Epithelial cell of esophagus (primary cell): ENCODE results near the gene EGR4.

Experiments
- DNase-seq: peaks from one replicate; pipeline ENCODE4 v3.0.0; 2010; ENCODE audit warnings: low read depth
- H3K4me3 ChIP-seq: 2 replicates; pipeline ENCODE4 v1.5.1; 2011; ENCODE audit warnings: mild to moderate bottlenecking, low read length, control low read depth
- TF ChIP-seq, protein P1 (sequence below): IDR thresholded peaks from 2 replicates; pipeline ENCODE4 v1.5.1; 2011; ENCODE audit warnings: low read depth, mild to moderate bottlenecking, low read length, control low read depth, inconsistent platforms; ENCODE audit not compliant: insufficient read depth; ENCODE audit errors: missing control alignments

The EGR4 gene

DNA sequence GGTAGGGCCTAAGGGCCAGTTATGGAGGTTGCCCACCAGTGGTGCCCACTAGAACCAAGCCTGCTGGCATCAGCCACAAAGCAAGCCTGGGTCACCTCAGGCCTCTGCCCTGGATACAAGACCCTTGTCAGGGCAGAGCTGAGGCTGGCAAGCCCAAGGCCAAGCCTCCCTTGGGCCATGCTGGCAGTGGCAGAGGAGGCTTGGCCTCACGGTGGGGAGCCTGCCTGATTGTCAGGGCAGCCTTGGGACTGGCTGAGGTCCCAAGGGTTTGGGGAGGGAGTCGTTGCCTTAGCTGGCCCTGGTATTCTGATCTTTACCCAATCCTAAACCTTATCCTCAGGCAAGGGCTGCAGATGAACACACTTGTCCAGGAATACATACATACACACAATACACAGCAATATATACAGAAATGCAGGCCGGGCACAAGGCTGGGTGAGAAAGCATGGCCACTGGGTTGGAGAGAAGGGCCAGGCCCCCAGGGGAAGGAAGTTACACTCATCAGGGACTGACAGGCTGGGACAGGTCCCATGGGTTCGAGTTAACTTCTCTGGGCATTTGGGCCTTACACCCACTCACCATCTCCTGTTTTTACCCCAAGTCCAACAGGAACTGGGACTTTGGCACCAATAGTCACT lies 38.2 kb downstream of the EGR4 start:
- TF ChIP-seq, protein P1, sequence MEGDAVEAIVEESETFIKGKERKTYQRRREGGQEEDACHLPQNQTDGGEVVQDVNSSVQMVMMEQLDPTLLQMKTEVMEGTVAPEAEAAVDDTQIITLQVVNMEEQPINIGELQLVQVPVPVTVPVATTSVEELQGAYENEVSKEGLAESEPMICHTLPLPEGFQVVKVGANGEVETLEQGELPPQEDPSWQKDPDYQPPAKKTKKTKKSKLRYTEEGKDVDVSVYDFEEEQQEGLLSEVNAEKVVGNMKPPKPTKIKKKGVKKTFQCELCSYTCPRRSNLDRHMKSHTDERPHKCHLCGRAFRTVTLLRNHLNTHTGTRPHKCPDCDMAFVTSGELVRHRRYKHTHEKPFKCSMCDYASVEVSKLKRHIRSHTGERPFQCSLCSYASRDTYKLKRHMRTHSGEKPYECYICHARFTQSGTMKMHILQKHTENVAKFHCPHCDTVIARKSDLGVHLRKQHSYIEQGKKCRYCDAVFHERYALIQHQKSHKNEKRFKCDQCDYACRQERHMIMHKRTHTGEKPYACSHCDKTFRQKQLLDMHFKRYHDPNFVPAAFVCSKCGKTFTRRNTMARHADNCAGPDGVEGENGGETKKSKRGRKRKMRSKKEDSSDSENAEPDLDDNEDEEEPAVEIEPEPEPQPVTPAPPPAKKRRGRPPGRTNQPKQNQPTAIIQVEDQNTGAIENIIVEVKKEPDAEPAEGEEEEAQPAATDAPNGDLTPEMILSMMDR: no peak
- H3K4me3 ChIP-seq: no peak overlapping the region
- DNase-seq: peak; percentile 76

DNA sequence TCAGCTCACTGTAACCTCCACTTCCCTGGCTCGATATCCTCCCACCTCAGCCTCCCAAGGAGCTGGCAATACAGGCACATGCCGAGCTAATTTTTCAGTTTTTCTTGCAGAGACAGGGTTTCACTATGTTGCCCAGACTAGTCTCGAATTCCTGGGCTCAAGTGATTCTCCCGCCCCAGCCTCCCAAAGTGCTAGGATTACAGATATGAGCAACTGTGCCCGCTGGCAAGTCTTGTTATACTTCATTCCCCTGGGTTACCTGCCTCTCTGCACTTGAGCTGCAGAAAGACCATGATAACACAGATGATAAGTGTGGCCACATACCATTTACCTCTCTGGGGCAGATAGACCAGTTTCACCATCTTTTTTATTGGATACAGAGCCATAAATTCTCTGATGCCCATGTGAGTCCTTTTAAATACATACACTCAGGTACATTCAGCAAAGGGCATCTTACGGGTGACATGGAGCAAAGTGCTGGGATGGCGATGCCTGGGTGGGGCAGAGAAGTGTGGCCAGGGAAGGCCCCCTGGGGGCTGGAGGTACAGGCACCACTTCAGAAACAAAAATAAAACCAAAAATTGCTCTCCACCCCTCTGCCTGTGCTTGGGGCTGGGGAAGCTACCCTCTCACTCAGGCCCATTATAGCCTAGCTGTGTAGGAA lies 38.9 kb downstream of the EGR4 start:
- H3K4me3 ChIP-seq: no peak overlapping the region
- TF ChIP-seq, protein P1: no peak
- DNase-seq: peak; percentile 67

GRCh38 chr2:73253901-73254300 lies 39.4 kb downstream of the EGR4 start:
- DNase-seq: peak; percentile 59
- no peak overlapping the region for H3K4me3 ChIP-seq
- TF ChIP-seq, protein P1: no peak

GRCh38 chr2:73253400-73253799 lies 39.9 kb downstream of the EGR4 start:
- no peak for DNase-seq

DNA sequence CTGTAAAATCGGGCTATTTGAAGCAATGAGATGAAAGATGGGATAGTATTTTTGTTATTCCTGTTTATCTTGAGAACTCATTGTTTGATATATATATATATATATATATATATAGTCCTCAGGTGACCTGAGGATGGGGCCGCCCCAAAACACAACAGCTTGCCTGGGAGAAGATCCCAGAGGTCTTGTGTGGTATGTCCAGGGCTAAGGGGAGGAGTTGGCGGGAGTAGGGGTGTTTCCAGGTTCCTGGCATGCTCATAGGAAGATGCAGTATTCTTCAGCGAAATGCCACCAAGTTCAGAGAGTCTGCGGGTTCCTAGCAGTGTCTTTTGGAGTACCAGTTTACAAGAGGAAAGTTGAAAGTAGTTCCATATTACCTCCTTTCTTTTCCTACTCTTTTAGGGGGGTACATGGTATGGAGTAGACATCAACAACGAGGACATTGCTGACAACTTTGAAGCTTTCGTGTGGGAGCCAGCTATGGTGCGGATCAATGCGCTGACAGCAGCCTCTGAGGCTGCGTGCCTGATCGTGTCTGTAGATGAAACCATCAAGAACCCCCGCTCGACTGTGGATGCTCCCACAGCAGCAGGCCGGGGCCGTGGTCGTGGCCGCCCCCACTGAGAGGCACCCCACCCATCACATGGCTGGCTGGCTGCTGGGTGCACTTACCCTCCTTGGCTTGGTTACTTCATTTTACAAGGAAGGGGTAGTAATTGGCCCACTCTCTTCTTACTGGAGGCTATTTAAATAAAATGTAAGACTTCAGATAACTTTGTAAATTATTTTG lies 40.9 kb downstream of the EGR4 start:
- no peak for DNase-seq
- TF ChIP-seq, protein P1: no peak
- H3K4me3 ChIP-seq: no peak overlapping the region

More at GRCh38 chr2:73253400-73253799, 39.9 kb downstream of the EGR4 start:
- TF ChIP-seq, protein P1: no peak
- no peak overlapping the region for H3K4me3 ChIP-seq

DNA sequence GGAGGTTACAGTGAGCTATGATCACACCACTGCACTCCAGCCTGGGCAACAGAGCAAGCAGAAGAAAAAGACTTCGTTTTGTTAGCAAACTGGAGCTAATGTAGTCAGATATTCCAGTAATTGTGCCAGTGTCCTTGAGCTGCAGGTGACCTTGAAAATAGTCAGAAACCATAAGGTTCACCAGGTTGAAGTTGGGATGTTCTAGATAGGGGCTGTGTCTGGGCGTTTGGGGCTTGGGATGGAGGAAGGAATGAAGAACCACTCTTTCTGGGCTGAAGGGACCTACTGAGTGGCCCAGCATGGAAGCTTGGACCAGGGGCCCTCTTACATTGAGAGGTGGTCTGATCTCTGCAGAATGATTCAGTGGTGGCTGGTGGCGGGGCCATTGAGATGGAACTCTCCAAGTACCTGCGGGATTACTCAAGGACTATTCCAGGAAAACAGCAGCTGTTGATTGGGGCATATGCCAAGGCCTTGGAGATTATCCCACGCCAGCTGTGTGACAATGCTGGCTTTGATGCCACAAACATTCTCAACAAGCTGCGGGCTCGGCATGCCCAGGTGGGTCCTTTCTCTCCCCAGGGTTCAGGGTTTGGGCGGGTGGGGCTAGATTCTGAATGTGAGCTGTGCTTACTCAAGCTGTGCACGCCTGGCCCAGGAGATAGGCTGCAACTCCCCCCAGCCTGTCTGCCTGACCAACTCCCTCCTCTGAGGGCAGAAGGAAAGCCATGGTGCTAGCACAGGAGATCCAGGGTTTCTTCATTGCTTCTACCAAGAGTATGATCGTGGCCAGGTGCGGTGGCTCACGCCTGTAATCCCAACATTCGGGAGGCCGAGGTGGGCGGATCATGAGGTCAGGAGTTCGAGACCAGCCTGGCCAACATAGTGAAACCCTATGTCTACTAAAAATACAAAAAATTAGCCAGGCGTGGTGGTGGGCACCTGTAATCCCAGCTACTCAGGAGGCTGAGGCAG lies 42.2 kb downstream of the EGR4 start:
- no peak overlapping the region for H3K4me3 ChIP-seq
- DNase-seq: no peak
- TF ChIP-seq, protein P1: no peak
